ENCODE data around the gene NUDT21. TPM values are rescaled to one million over a fixed set of nuclear protein-coding genes. Genes with fewer than 3 reads are reported as not detected.

NUDT21 gene
- total RNA-seq, 1 donor from 2014 or later, result 80.9 TPM

DNA sequence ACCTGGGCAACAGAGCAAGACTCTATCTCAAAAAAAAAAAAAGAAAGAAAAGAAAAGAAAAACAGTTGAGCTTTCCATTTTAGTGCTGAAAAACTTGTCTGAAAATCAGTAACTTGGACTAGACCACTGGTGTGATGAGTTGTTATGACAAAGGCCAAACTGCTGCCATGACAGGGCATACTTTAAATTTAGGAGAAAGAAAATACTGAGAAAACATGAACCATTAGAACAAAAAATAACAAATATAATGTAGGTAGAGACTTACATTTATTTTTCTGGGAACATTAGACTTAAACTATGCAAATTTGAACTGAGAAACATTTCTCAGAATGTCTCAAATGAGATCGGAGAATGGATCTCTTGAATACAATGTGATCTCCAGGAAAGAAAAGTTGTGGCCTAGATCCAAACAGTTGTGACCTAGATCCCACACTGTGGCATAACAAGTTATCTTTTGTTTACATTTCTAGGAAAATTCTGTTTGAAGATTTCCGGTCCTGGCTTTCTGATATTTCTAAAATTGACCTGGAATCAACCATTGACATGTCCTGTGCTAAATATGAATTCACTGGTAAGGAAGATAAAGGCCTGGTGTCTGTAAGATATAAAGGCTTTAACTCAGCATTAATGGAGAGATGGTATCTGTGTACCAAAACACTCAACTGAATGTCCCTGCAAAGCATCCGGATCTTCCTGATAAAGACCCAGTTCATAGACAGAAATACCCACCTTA, 11.1 kb upstream of the NUDT21 start:
- DNase-seq (ENCODE audit: low spot score), result no peak

DNA sequence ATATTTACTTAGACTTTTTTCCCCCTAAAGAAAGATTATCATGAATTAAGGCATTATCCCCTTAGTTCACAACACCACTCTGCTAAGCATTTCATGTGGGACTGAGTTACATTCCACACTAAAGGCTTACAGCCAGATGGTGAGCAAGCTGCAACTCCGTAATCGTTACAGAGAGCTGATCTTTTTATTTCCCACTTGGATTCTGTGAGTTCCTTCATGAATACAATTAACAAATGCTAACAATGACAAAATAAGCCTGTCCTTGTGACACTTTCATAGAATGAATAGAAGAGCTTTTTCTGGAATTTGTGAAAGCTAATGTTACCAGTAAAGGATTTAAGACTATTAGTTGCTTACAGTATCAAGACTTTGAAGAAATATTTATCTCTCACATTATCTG, 9.0 kb upstream of the NUDT21 start:
- no peak for DNase-seq (ENCODE audit: low spot score)

DNA sequence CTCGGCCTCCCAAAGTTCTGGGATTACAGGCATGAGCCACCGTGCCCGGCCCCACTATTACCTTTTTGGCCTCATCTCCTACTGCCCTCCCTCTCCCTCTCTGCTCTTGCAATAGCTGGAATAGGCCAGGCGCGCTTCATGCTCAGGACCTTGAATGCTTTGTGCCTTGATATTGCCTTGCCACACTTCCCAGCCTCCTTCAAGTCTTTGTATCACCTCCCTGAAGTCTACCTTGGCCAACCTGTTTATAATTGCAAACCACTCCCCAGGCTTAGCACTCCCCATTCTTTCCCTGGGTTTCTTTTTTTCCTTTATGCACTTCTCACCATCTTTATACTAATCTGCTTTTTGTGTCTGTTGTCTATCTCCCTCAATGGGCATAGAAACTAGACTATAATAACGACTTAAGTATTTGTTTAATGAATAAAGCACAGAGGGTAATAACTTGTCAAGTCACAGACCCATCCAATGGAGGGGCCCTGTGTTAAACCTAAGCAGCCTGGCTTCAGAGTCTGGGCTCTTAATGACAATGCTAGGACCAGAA, 6.9 kb upstream of the NUDT21 start:
- no peak for DNase-seq (ENCODE audit: low spot score)

- DNase-seq (ENCODE audit: low spot score), result no peak
Measured at GRCh38 chr16:56451753-56452689, 889 bp upstream of the NUDT21 start.

GRCh38 chr16:56450275-56450985, 702 bp downstream of the NUDT21 start:
- no peak for DNase-seq (ENCODE audit: low spot score)

DNA sequence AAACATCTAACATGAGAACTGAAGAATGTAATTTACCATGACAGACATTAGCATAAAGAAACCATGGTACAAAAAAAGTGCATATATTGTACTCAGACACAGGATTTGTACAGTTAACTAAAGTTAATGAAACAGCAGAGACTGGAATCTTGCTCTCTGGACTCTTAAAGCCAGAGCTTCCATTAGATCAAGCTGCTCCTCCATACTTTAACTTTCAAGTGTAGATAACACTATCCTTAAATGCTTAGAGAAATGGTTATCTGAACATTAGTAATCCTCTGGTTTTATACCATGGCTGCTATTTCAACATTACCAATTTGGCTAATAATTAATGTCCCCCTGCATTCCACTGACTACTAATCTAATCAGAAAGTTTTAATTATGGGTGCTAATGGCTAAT, 3.1 kb downstream of the NUDT21 start:
- no peak for DNase-seq (ENCODE audit: low spot score)

DNA sequence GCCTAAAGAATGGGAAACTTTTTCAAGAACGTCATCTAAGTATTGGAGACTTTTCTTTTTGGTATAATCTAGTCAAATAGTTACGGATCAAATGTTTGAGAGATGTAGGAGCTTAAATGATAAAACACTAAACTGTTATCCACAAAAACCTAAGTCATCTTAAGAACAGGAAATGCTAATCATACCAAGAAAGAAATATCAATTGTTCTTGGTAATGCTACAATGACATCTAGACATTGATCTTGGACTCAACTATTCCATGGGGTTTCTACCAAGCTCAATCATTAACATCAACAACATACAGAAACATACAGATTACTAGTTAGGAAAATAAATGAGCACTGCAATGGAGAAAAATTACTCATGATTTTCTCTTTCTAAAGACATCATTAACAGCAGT, 3.8 kb downstream of the NUDT21 start:
- DNase-seq (ENCODE audit: low spot score), result no peak

DNA sequence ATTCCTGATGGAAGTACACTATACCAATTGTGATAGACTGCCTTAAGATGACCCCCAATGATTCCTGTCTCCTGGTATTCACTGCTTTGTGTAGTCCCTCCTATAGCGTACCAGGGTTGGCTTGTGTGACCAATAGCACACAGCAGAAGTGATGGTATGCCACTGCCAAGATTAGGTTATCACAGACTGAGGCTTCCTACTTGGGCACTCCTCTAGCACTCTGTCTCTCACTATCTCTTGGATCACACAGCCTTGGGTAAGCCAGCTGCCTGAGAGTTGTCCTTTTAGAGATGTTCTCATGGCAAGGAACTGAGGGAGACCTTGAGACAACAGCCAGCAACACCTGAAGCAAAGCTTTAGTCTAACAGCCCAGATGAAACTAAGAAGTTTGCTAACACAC, 13.1 kb downstream of the NUDT21 start:
- DNase-seq (ENCODE audit: low spot score), result no peak

DNA sequence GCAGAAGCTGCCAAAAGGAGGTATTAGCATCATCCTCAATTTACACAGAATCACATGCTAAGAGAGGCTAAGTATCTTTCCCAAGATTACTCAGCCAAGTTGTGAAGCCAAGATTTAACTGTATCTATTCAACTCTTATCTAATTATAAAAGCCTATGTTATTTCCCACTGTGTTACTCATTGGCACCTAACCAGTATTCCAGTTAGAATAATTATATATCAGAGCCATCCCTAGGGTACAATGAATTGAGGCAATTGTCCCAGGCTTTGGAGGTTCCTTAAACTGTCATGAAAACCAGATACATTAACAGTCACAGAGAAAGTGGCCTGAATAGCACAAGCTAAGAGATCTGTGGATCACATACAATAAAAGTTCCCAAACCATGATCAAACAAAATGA, 14.9 kb downstream of the NUDT21 start:
- DNase-seq (ENCODE audit: low spot score), result no peak

- DNase-seq (ENCODE audit: low spot score), result no peak
Measured at GRCh38 chr16:56428091-56428490, 23.0 kb downstream of the NUDT21 start.

DNA sequence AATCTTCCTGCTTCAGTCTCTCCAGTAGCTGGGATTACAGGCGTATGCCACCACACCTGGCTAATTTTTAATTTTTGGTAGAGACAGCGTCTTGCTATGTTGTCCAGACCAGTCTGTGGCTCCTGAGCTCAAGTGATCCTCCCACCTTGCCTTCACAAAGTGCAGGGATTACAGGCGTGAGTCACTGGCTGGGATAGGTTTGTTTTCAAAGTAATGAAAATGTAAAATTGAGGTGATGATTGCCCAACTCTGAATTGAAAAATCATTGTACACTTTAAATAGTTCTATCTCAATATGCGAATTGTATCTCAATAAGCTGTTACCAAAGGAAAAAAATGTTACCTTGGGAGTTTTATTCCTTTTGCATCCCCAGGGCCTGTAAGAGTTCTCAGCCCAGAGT, 24.5 kb downstream of the NUDT21 start:
- no peak for DNase-seq (ENCODE audit: low spot score)

GRCh38 chr16:56425439-56425832, 25.7 kb downstream of the NUDT21 start, which contains the start of gene AMFR:
TSS of gene AMFR (minus strand) at chr16:56425545. CDS start at chr16:56425327, 218 bp downstream.
- DNase-seq (ENCODE audit: low spot score), result peak; percentile 55

- DNase-seq (ENCODE audit: low spot score), result no peak
Measured at GRCh38 chr16:56424791-56425438, 26.2 kb downstream of the NUDT21 start.

- DNase-seq (ENCODE audit: low spot score), result no peak
Measured at GRCh38 chr16:56424404-56424764, 26.7 kb downstream of the NUDT21 start.

DNA sequence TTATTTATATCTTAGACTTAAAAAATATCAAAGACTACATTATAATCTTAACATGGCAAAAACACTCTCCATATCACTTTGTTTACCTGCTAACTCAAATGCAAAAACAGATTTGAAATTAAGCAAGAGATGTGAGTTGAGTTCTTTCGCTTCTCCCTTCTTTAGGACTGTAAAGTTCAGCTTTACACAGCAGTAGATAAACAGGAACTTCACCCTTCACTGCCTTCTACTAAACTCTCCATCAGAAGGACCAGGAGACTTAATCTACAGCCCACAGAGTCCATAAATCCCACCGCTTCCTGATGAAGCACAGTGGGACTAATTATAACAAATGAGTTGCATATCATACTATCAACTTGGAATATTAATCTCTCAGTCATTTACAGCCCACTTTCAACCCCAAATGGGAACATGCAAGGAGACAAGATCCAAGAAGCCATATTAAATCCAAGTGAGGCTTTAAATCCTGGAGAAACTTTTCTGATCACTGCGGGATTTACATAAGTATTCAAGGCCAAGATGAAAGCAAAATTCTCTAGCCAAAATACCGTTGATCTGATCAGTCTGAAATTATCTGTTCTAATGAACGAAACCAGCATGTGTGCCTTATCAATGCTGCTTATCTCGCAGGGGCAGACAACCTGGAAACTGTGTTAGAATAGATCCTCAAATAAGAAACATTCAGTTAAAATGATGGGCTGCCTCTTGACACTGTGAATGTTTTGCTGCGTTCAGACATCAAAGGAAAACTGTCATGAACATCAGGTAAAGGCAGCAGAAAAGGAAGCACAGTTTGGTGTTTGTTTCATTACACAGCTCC, 27.3 kb downstream of the NUDT21 start:
- DNase-seq (ENCODE audit: low spot score), result no peak

- no peak for DNase-seq (ENCODE audit: low spot score)
Measured at GRCh38 chr16:56422896-56423441, 28.2 kb downstream of the NUDT21 start.

DNA sequence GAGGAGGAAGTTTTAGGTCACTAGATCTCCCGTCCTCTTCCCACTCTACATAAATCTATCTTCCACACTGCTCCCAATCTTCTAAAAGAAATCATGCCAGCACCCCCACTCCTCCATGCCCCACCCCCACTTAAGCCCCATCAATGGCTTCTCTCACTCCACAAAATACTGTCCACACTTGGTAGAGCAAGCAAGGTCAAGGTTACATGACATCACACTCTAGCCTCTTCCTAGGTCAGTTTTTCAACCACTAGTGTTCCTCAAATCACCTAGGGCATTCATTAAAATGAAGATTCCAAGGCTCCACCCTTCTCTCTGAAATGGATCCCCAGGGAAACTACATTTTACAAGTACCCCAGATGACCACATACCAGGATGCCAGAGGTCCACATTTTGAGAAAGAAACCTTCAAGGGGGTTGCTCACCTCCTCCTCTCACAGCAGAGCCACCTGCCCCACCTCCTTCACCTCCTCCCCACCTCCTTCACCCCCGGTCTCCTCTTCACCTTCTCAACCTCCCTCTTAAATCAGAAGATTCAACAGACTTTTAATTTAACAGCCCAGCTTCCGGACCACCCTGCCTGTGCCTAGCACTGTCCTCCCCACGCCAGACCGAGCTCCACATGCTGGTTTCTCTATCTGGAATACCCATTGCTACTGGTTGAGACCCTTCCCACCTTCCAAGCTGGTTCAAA, 29.0 kb downstream of the NUDT21 start:
- no peak for DNase-seq (ENCODE audit: low spot score)

- no peak for DNase-seq (ENCODE audit: low spot score)
Measured at GRCh38 chr16:56421313-56421712, 29.8 kb downstream of the NUDT21 start.

GRCh38 chr16:56420613-56421012, 30.5 kb downstream of the NUDT21 start:
- no peak for DNase-seq (ENCODE audit: low spot score)

Data from mucosa of gallbladder (tissue), 1 donor.